ENCODE data around the gene CHGA.

Gene CHGA

GRCh38 chr14:92944976-92945375, 22.0 kb downstream of the CHGA start:
- no peak for DNase-seq (ENCODE audit: low spot score)

- DNase-seq (ENCODE audit: low spot score): no peak
Observed at GRCh38 chr14:92945544-92945943, 22.6 kb downstream of the CHGA start.

DNA sequence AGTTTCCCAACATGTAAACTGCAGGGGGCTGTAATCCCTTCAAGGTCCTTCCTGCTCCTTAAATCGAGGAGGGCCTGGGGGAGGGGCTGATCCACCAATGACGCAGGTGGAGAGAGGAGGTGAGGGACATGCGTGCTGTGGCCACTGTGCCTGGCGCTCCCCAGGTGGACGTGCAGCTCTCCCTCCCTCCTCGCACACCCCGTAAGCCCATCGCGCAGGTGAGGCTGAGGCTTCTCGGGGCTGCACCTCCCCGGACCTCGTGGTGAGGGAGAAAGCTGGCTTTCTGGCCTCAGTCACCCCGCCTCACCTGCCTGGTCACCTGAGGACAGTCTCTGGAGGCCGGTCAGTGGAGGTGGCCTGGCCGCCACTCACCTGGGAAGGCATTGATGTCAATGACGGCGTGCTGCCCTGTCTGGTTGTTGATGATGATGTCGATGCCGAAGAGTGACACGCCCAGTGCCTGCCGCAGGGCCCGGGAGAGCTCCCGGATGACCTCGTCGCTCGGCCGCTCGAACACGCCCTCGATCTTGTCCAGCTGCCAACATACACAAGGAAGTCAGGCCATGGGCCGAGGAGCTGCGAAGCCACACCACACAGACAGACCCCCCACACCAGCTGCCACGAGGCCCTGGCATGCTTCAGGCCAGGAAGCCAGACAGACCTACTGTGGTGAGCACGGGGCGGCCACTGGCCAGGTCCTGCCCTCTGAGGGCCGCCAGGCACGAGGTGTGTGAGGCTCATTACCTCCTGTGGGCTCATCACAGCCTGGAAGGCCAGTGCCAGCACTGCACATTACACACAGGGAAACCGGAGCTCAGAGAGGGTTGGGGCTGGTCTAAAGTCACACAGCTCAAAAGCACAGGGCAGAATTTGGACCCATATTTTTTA, 23.3 kb downstream of the CHGA start:
- DNase-seq (ENCODE audit: low spot score): no peak

DNA sequence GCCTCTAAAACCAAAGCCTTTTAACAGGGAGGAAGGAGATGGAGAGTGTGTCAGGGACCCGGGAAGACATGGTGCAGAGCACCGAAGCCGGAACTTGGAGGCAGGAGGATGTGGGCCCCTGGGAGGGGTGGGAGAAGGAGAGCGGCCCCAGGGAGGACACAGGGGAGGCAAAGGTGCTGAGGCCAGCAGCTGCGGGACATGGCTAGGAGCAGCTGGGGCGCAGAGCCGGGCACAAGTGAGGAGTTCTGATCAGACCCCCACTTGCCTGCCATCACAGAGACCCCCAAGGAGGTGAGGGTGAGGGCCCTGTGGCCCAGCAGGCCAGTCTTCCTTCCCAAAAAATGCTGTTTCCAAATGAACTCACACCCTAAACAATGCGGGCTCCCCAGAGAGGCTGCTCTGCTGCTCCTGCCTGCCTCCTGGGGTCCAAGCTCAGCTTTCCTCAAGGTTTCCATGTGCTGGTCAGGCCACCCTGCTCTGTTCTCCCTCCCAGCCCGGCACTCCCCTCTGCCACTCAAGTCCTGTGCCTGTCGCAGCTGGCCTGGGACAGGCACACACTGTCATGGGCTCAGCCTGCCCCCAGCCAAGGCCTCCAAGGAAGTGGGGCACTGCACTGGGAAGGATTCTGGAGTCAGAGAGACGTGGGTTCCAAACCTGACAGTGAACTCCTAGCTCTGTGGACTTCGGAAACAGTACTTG, 24.0 kb downstream of the CHGA start:
- DNase-seq (ENCODE audit: low spot score): no peak

- no peak for DNase-seq (ENCODE audit: low spot score)
Observed at GRCh38 chr14:92948647-92949046, 25.7 kb downstream of the CHGA start.

- no peak for DNase-seq (ENCODE audit: low spot score)
Observed at GRCh38 chr14:92949496-92950192, 26.7 kb downstream of the CHGA start.

DNA sequence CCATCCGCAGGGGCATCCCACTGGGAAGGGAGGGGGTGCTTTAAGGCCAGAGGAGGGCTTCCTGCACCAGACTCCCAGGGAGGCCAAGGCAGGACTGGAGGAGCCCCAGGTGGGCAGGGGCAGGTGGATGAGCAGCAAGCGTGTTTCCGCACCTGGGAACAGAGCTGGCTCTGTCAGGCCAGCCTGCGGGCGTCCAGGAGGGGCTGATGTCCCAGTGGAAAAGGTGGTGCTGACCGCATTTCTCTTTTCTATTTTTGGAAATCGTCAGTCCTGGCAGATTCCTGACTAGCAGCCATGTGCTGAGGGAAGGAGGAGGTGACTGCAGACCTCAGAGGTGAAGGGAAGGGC, 27.2 kb downstream of the CHGA start:
- no peak for DNase-seq (ENCODE audit: low spot score)

GRCh38 chr14:92950773-92951172, 27.8 kb downstream of the CHGA start:
- no peak for DNase-seq (ENCODE audit: low spot score)

DNA sequence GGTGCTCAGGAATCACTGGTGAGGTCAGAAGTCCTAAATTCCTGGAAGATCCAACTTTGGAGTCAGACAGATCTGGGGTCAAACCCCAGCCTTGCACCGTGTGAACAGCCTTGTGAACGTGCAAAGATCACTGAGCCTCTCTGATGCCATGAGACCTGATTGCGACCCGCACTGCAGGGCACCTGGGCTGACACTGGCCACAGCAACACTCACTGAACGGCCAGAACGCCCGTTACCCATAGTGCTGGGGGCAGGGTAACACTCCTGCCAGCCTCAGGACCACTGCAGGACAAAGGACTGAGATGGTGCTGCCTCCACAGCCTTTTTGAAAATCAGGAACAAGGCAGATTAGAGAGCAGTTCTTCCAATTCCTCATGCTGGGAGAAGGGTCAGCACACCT, 28.3 kb downstream of the CHGA start:
- DNase-seq (ENCODE audit: low spot score): no peak

DNA sequence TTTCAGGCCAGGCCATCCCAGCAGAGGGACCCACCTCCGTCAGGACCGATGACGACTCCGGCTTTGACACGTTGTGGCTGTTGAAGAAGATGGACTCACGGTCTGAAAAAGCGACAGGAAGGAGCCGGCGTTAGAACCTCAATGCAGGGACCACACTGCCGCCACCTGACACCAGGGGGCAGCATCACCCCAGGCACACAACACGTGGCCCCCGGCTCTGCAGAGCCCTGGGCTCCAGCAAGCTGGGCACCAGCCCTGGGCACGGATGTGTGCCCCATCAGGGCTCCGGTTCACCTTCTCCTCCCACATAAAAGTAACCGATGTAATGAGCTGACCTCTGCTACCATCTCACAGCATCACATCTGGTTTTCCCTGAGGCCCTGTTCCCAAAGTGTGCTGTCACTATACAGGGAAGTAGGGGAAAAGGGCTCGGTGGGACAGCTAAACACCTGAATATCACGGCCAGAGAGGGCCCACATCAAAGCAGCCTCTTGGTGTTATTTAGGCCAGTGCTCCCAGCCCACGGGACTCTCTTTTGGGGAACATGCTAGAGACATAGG, 29.0 kb downstream of the CHGA start:
- peak; percentile 63 for DNase-seq (ENCODE audit: low spot score)

DNA sequence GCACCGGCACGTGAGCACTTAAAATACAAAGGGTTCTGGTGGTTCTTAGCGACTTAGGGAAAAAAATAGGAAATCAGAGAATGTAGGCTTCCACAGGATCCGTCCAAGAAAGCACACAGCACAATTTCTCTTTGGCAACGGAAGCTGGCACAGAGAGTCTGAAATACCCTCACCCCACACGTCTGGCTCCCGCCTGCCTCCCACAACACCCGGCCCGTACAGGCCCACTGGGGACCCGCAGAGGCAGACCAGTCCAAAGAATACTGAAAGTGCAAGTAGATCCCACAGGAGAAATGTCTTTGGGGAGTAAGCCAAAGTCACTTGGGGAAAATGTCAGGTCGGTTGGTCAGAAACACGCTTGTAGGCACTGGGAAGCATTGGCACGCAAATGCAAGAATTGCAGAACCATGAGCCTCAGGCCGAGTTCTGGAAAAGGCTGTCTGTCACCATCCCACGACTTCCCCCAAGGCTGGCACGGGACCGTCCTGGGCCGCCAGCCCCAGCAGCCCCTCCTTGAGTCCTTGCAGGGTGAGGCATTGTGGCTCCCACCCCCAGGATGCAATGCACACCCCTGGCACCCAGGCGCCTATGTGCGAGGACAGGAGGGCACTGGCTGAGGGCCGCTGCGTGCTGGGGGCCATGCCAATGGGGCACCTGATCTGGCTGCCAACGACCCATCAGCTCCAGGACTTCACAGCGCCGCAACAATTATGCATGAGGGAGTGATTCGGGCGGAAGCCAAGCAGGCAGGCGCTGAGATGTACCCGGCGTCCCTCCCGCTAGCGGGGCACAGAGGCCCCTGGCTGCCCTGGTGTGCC, 29.7 kb downstream of the CHGA start:
- no peak for DNase-seq (ENCODE audit: low spot score)

DNA sequence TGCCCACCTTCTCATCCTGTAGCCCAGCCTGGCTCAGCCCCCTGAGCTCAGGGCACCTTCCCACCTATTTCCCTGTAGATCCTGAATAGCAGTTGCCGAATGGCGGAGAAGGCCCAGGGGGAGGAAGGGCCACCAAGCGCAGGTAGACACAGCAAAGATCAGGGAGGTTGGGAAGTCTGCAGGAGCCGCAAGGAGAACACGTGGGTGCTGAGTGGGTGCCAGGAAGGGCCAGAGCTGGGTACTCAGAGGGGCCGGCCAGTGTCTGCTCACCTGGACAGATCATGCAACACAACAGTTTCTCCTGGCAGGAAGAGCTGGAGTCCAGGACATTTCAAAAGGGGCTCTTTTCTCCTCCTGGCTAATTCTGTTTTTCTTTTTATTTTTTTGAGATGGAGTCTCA, 30.6 kb downstream of the CHGA start:
- no peak for DNase-seq (ENCODE audit: low spot score)

DNA sequence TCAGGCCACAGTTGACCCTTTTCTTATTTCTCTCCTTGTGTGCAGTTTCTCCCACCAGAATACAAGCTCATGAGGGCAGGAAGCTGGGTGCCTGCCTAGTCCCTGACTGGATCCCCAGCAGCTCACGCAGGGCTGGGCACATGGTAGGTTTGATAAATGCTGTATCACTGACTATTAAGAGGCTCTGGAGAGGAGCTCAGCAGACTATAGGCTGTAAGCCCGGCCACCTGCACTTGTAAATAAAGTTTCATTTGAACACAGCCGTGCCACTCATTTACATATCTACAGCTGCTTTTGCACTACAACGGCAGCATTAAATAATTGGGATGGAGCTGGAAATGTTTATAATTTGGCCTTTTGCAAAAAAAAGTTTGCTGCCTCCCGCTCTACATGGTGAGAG, 32.0 kb downstream of the CHGA start:
- DNase-seq (ENCODE audit: low spot score): no peak

GRCh38 chr14:92955381-92955780, 32.4 kb downstream of the CHGA start:
- DNase-seq (ENCODE audit: low spot score): no peak

DNA sequence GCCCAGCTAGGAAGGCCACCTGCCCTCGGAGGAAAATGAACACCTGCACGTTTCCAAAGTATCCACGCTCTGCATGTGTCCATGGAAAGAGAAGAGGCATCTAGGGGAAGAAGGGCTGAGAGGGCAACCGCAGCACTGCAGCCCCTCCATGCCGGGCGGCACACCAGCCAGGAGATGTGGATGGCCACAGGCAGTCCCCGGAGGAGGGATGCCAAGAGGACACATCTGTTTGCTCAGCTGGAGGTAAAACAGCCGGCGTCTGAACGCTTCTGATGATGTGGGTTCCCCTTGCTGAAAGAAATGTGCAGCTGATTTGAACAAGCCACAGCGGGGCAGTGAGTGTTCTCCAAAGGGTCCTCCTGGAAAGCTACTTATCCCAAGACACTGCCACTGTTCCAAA, 34.0 kb downstream of the CHGA start:
- no peak for DNase-seq (ENCODE audit: low spot score)

- no peak for DNase-seq (ENCODE audit: low spot score)
Observed at GRCh38 chr14:92958373-92959188, 35.6 kb downstream of the CHGA start.

GRCh38 chr14:92959189-92959531, 36.2 kb downstream of the CHGA start:
- DNase-seq (ENCODE audit: low spot score): no peak

GRCh38 chr14:92959761-92960680, 37.1 kb downstream of the CHGA start:
- no peak for DNase-seq (ENCODE audit: low spot score)

DNA sequence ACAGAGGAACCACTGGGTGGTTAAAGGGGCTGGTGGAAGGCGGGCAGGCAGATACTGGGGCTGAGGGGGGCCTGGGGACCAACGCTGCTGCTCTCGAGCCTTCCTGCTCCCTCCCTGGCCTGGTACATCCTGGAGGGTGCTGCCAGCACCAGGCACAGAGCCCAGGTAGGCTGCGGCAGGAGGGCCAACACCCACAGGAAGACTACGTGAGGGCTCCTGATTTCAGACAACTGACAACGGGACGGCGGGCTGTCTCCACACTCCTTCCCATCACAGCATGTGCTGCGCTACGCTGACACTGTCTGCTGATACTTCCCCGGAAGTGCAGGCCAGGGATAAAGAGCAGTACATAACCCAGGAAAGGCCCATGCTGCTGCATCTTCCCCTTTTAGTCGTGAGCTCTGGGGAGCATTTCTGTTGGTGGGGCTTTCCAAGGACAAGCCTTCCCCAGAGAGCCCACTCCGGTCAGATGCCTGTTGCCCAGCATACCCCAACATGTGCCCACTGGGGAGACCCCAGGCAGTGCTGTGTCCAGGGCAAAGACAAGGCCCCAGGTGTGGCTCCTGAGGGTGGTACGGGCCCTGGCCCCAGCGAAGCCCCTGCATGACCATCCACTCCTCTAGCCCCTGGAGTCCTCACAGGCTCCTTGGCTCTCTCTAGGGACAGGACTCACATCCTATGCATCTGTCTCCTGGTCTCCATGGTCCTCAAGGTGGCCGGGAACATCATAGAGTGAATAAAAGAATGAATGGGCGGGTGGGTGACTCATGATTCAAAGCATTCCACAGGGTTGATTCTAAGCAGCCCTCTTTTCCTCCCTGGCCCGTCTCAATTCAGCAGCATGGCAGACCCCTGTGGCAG, 38.0 kb downstream of the CHGA start:
- DNase-seq (ENCODE audit: low spot score): peak; percentile 31
